ENCODE measurements around the gene TBC1D22A. TPM values are rescaled to one million over a fixed set of nuclear protein-coding genes. Genes with fewer than 3 reads are reported as not detected.

TBC1D22A gene
- total RNA-seq, 1 donor from 2014 or later: 87.8 TPM

- no peak for DNase-seq (ENCODE audit: low spot score in 2 of 2)
Measured at GRCh38 chr22:46967445-46968358, 205.3 kb downstream of the TBC1D22A start.

GRCh38 chr22:46968359-46968740 is 205.9 kb downstream of the TBC1D22A start:
- Histone ChIP-seq H3K9me3 (no peaks in the 10 kb centered on the region), H3K4me1 (no peaks in the 10 kb centered on the region), H3K27ac (no peak overlapping the region), H3K4me3 (no peak overlapping the region), H3K27me3 (no peaks in the 10 kb centered on the region), H3K36me3 (no peaks in the 10 kb centered on the region)
- intact Hi-C loops (cut with DNase I): no loop called here
- TF ChIP-seq CTCF (IDR thresholded peaks at IDR 0.05): no peak
- no peak for DNase-seq (ENCODE audit: low spot score in 2 of 2)

More at GRCh38 chr22:46967445-46968358, 205.3 kb downstream of the TBC1D22A start:
- intact Hi-C loops (cut with DNase I): no loop called here
- no peak for TF ChIP-seq CTCF (IDR thresholded peaks at IDR 0.05)
- no peak overlapping the region for H3K4me3 ChIP-seq
- H3K4me1 ChIP-seq: no peaks in the 10 kb centered on the region
- no peaks in the 10 kb centered on the region for H3K9me3 ChIP-seq
- H3K36me3 ChIP-seq: no peaks in the 10 kb centered on the region
- no peaks in the 10 kb centered on the region for H3K27me3 ChIP-seq
- H3K27ac ChIP-seq: no peak overlapping the region

GRCh38 chr22:46968848-46969247 is 206.4 kb downstream of the TBC1D22A start:
- H3K27me3 ChIP-seq: no peaks in the 10 kb centered on the region
- no peak for DNase-seq (ENCODE audit: low spot score in 2 of 2)
- no peak for TF ChIP-seq CTCF (IDR thresholded peaks at IDR 0.05)
- H3K27ac ChIP-seq: no peak overlapping the region
- intact Hi-C loops (cut with DNase I): no loop called here
- no peaks in the 10 kb centered on the region for H3K36me3 ChIP-seq
- no peaks in the 10 kb centered on the region for H3K4me1 ChIP-seq
- no peaks in the 10 kb centered on the region for H3K9me3 ChIP-seq
- no peak overlapping the region for H3K4me3 ChIP-seq

- intact Hi-C loops (cut with DNase I): no loop called here
- no peak overlapping the region for H3K4me3 ChIP-seq
- no peaks in the 10 kb centered on the region for H3K27me3 ChIP-seq
- peaks cover 2 to 6% of the 10 kb centered on the region in 2 donors for H3K36me3 ChIP-seq
- no peak overlapping the region for H3K27ac ChIP-seq
- H3K4me1 ChIP-seq: no peaks in the 10 kb centered on the region
- DNase-seq (ENCODE audit: low spot score in 2 of 2): no peak
- no peaks in the 10 kb centered on the region for H3K9me3 ChIP-seq
- no peak for TF ChIP-seq CTCF (IDR thresholded peaks at IDR 0.05)
Measured at GRCh38 chr22:46969491-46969890, 207.0 kb downstream of the TBC1D22A start.

GRCh38 chr22:46969961-46970360 is 207.5 kb downstream of the TBC1D22A start:
- Histone ChIP-seq H3K27ac (no peak overlapping the region), H3K4me3 (no peak overlapping the region), H3K36me3 (peaks cover 7 to 11% of the 10 kb centered on the region in 2 donors), H3K4me1 (no peaks in the 10 kb centered on the region), H3K27me3 (no peaks in the 10 kb centered on the region), H3K9me3 (no peaks in the 10 kb centered on the region)
- TF ChIP-seq CTCF (IDR thresholded peaks at IDR 0.05): no peak
- intact Hi-C loops (cut with DNase I): no loop called here
- DNase-seq (ENCODE audit: low spot score in 2 of 2): no peak

Data from ascending aorta (tissue), 2 donors.